ENCODE data around the gene RAB40C. TPM values are rescaled to one million over a fixed set of nuclear protein-coding genes. Genes with fewer than 3 reads are reported as not detected.
A peak's percentile ranks its signal among the peaks of the same experiment; 100 is the strongest.

Gene RAB40C
- polyA plus RNA-seq, 2 of the 4 experiments (the other 2 are of a cell fraction): 4.4 to 9.7 TPM

- ChIA-PET POLR2A (no interaction called here), CTCF (interaction anchor here (1.2 to 6.1 kb wide), 4 partner anchors 11 to 100 kb away, joined by 3 to 24 read pairs (median 4); no protein-coding TSS in a partner anchor)
- Histone ChIP-seq H3K9me3 (no peaks in the 10 kb centered on the region), H3K27ac (no peak overlapping the region), H3K4me3 (no peak overlapping the region), H3K4me1 (peaks cover 12% of the 10 kb centered on the region; the same call in 2 of the 3 replicates), H3K4me2 (no peak overlapping the region)
- TF ChIP-seq HOXB13 (CRISPR knock-in tag; IDR thresholded peaks at IDR 0.05; ENCODE audit: low read depth) (no peak), MAZ (IDR thresholded peaks at IDR 0.05; ENCODE audit: borderline replicate concordance, low read depth, low read length) (no peak), RAD21 (conservative IDR thresholded peaks at IDR 0.05 in 1 of 2, IDR thresholded peaks at IDR 0.05 in 1 of 2) (no peak), CEBPB (IDR thresholded peaks at IDR 0.05) (no peak), PHF8 (IDR thresholded peaks at IDR 0.05; ENCODE audit: borderline replicate concordance, low read depth) (no peak), NFE2L2 (conservative IDR thresholded peaks at IDR 0.05; ENCODE audit: low read length) (no peak), FOXS1 (CRISPR knock-in tag; IDR thresholded peaks at IDR 0.05) (no peak), NPAS2 (CRISPR knock-in tag; IDR thresholded peaks at IDR 0.05; ENCODE audit: borderline replicate concordance) (no peak), E2F6 (IDR thresholded peaks at IDR 0.05; ENCODE audit: borderline replicate concordance, low read depth) (no peak), PBX3 (IDR thresholded peaks at IDR 0.05) (no peak), ATOH8 (CRISPR knock-in tag; IDR thresholded peaks at IDR 0.05; ENCODE audit: low read depth) (no peak), CTCF (IDR thresholded peaks at IDR 0.05) (no peak), EP300 (IDR thresholded peaks at IDR 0.05) (no peak), CBX2 (IDR thresholded peaks at IDR 0.05; ENCODE audit: borderline replicate concordance, low read depth) (no peak)
- WGBS (ENCODE audit: missing lambda C conversion rate): 54% methylated on average over 11 of the region's 22 CpGs
- DNase-seq (ENCODE audit: low read depth in 1 of 2, low spot score in 1 of 2) (no peak), ATAC-seq (peak in 1 of 2 experiments; percentile 4; a peak in 2 of 6 replicates), FAIRE-seq (no peak)
These were observed 31.4 kb upstream of the RAB40C start for GRCh38 chr16:558298-559020.

GRCh38 chr16:559021-559380 lies 30.9 kb upstream of the RAB40C start:
- Histone ChIP-seq H3K27ac (no peak overlapping the region), H3K4me1 (peaks cover 12% of the 10 kb centered on the region; the same call in 2 of the 3 replicates), H3K4me2 (no peak overlapping the region), H3K9me3 (no peaks in the 10 kb centered on the region), H3K4me3 (no peak overlapping the region)
- ChIA-PET POLR2A (no interaction called here), CTCF (interaction anchor here (1.3 to 6.1 kb wide), 2 partner anchors 12 to 16 kb away, joined by 3 to 24 read pairs; no protein-coding TSS in a partner anchor)
- ATAC-seq (peak in 1 of 2 experiments; percentile 10; a peak in 3 of 6 replicates), DNase-seq (ENCODE audit: low read depth in 1 of 2, low spot score in 1 of 2) (no peak), FAIRE-seq (no peak)
- no peak for TF ChIP-seq RCOR1 (IDR thresholded peaks at IDR 0.05; ENCODE audit: low read depth, low read length)
- TF ChIP-seq KDM5A (IDR thresholded peaks at IDR 0.05): no peak
- TF ChIP-seq HDAC2 (IDR thresholded peaks at IDR 0.05): no peak
- no peak for TF ChIP-seq E2F6 (IDR thresholded peaks at IDR 0.05; ENCODE audit: borderline replicate concordance, low read depth)
- TF ChIP-seq BCL3 (IDR thresholded peaks at IDR 0.05): no peak
- TF ChIP-seq ZC3H11A (IDR thresholded peaks at IDR 0.05): no peak
- no peak for TF ChIP-seq HOXB13 (CRISPR knock-in tag; IDR thresholded peaks at IDR 0.05; ENCODE audit: low read depth)
- no peak for TF ChIP-seq PBX3 (IDR thresholded peaks at IDR 0.05)
- no peak for TF ChIP-seq EHMT2 (IDR thresholded peaks at IDR 0.05; ENCODE audit: low read depth)
- TF ChIP-seq HES2 (IDR thresholded peaks at IDR 0.05): no peak
- TF ChIP-seq JUNB (IDR thresholded peaks at IDR 0.05): no peak
- no peak for TF ChIP-seq POLR2AphosphoS2 (conservative IDR thresholded peaks at IDR 0.05; ENCODE audit: low read length)
- no peak for TF ChIP-seq SMC3 (IDR thresholded peaks at IDR 0.05)
- TF ChIP-seq MAZ (IDR thresholded peaks at IDR 0.05; ENCODE audit: borderline replicate concordance, low read depth, low read length): no peak
- TF ChIP-seq SREBF2 (IDR thresholded peaks at IDR 0.05): no peak
- no peak for TF ChIP-seq FOSL2 (IDR thresholded peaks at IDR 0.05)
- no peak for TF ChIP-seq FOSL2 (CRISPR knock-in tag; IDR thresholded peaks at IDR 0.05)
- TF ChIP-seq POLR2A (IDR thresholded peaks at IDR 0.05; ENCODE audit: low read length): no peak
- TF ChIP-seq MYC (IDR thresholded peaks at IDR 0.05; ENCODE audit: borderline replicate concordance, low read length): no peak
- no peak for TF ChIP-seq EP300 (IDR thresholded peaks at IDR 0.05)
- 60% methylated on average over 6 of the region's 15 CpGs for WGBS (ENCODE audit: missing lambda C conversion rate)

All from A549 (cell line).